CD14-positive monocyte (primary cell): Measurements from ENCODE around the gene SCARB2. TPM values are rescaled to one million over a fixed set of nuclear protein-coding genes. Genes with fewer than 3 reads are reported as not detected.

Experiments used
- DNase-seq, 3 donors: peaks; one replicate each; pipeline ENCODE4 v3.0.0-alpha.2; 2011 to 2022
- H2AFZ ChIP-seq: 2 replicates; pipeline ENCODE4 v1.6.0; 2012; ENCODE audit warnings: mild to moderate bottlenecking, low read depth, low read length, inconsistent platforms; ENCODE audit not compliant: insufficient read depth, poor library complexity, severe bottlenecking
- H3K27ac ChIP-seq, 2 donors: 1 replicate in 1 of 2; 2 replicates in 1 of 2; pipeline ENCODE4 v1.5.1; 2012 to 2013; ENCODE audit warnings: low read length in 2 of 2, control low read depth in 1 of 2, inconsistent platforms in 1 of 2, low read depth in 1 of 2, mild to moderate bottlenecking in 1 of 2
- H3K27me3 ChIP-seq, 2 donors: one replicate each; pipeline versions ENCODE4 v1.6.0 to v1.6.1; 2011 to 2013; ENCODE audit warnings: low read length in 2 of 2; ENCODE audit not compliant: control insufficient read depth in 2 of 2, insufficient read depth in 2 of 2
- H3K36me3 ChIP-seq, 2 donors: replicated peaks in 1 of 2; 1 replicate in 1 of 2; 2 replicates in 1 of 2; pipeline versions ENCODE4 v1.5.1 to v1.6.1; 2012 to 2013; ENCODE audit warnings: low read length in 2 of 2, control low read depth in 1 of 2, inconsistent platforms in 1 of 2, mild to moderate bottlenecking in 1 of 2; ENCODE audit not compliant: insufficient read depth in 2 of 2, control insufficient read depth in 1 of 2
- H3K4me1 ChIP-seq, 2 donors: 1 replicate in 1 of 2; 2 replicates in 1 of 2; pipeline versions ENCODE4 v1.5.1 to v1.6.1; 2012 to 2013; ENCODE audit warnings: low read length in 2 of 2, control low read depth in 1 of 2, inconsistent platforms in 1 of 2, mild to moderate bottlenecking in 1 of 2, moderate library complexity in 1 of 2; ENCODE audit not compliant: insufficient read depth in 2 of 2, control insufficient read depth in 1 of 2
- H3K4me2 ChIP-seq: replicated peaks from 2 replicates; pipeline ENCODE3; 2012; ENCODE audit warnings: low read length, moderate library complexity, mild to moderate bottlenecking; ENCODE audit not compliant: poor library complexity, severe bottlenecking; ENCODE audit errors: extremely low read depth
- H3K4me3 ChIP-seq, 3 experiments: fragments of 200-600 bp in 1 of 3; sonication (generic) in 1 of 3; replicated peaks in 1 of 3; 1 replicate in 2 of 3; 2 replicates in 1 of 3; pipeline ENCODE4 v1.5.1; 2011 to 2013; ENCODE audit warnings: low read length in 3 of 3, mild to moderate bottlenecking in 3 of 3, control low read depth in 2 of 3, low read depth in 2 of 3, inconsistent platforms in 1 of 3, moderate library complexity in 1 of 3
- H3K79me2 ChIP-seq: 2 replicates; pipeline ENCODE4 v1.6.0; 2012; ENCODE audit warnings: mild to moderate bottlenecking, control low read depth, inconsistent platforms, low read length, moderate library complexity; ENCODE audit not compliant: insufficient read depth
- H3K9ac ChIP-seq: 2 replicates; pipeline ENCODE4 v1.6.0; 2017; ENCODE audit warnings: low read length, mild to moderate bottlenecking; ENCODE audit not compliant: insufficient read depth, poor library complexity, severe bottlenecking
- H3K9me3 ChIP-seq, 2 donors: replicated peaks in 1 of 2; 1 replicate in 1 of 2; 2 replicates in 1 of 2; pipeline versions ENCODE4 v1.5.1 to v1.6.1; 2012 to 2013; ENCODE audit warnings: low read length in 2 of 2, control low read depth in 1 of 2; ENCODE audit not compliant: control insufficient read depth in 1 of 2, insufficient read depth in 1 of 2
- H4K20me1 ChIP-seq: 2 replicates; pipeline ENCODE4 v1.6.0; 2012; ENCODE audit warnings: mild to moderate bottlenecking, low read length, control low read depth, moderate library complexity; ENCODE audit not compliant: insufficient read depth
- H3K27ac Mint-ChIP-seq, 7 donors: one replicate each; pipeline ENCODE4 v1.8.0; 2020; ENCODE audit warnings: mild to moderate bottlenecking in 7 of 7, mixed read lengths in 7 of 7, moderate library complexity in 6 of 7, inconsistent platforms in 2 of 7
- H3K27me3 Mint-ChIP-seq, 3 donors: one replicate each; pipeline ENCODE4 v1.8.0; 2021 to 2022; ENCODE audit warnings: low read depth in 3 of 3, mild to moderate bottlenecking in 3 of 3, mixed read lengths in 3 of 3, moderate library complexity in 3 of 3, inconsistent platforms in 1 of 3
- H3K36me3 Mint-ChIP-seq, 2 donors: one replicate each; pipeline ENCODE4 v1.8.0; 2020; ENCODE audit warnings: mixed read lengths in 2 of 2, inconsistent platforms in 1 of 2, mild to moderate bottlenecking in 1 of 2
- H3K4me1 Mint-ChIP-seq: one replicate; pipeline ENCODE4 v1.8.0; 2020; ENCODE audit warnings: mild to moderate bottlenecking, mixed read lengths
- H3K4me3 Mint-ChIP-seq, 2 donors: one replicate each; pipeline ENCODE4 v1.8.0; 2020; ENCODE audit warnings: mild to moderate bottlenecking in 2 of 2, mixed read lengths in 2 of 2, moderate library complexity in 1 of 2
- H3K9me3 Mint-ChIP-seq, 7 donors: one replicate each; pipeline ENCODE4 v1.8.0; 2020 to 2022; ENCODE audit warnings: mixed read lengths in 7 of 7, mild to moderate bottlenecking in 6 of 7, moderate library complexity in 6 of 7, inconsistent platforms in 2 of 7
- WGBS: methylation state at CpG from one replicate; pipeline ENCODE4 v1.1.5; 2013; ENCODE audit warnings: missing lambda C conversion rate; ENCODE audit not compliant: insufficient coverage; 5-methylcytosine and 5-hydroxymethylcytosine counted together
- intact Hi-C, 2 donors: fragments of 100-400 bp; cut with micrococcal nuclease; formaldehyde crosslinking; loops; one replicate each; pipeline versions ENCODE4 v1.15.0 to v1.15.1; 2023
- polyA plus RNA-seq, 3 donors: library from polyadenylated mRNA; depleted of rRNA in 1 of 3; unstranded in 2 of 3; stranded (reverse) in 1 of 3; fragments of 300-500 nt in 2 of 3; fragments of >200 nt in 1 of 3; fragmentation: Illumina TruSeq in 2 of 3; gene quantifications; 1 replicate in 2 of 3; 2 replicates in 1 of 3; pipeline ENCODE4 v1.2.3, GENCODE V29; 2012 to 2021
- TF ChIP-seq, protein P1 (sequence below): fragments of 200-600 bp; IDR thresholded peaks from one replicate; pipeline ENCODE4 v1.8.0; 2022; ENCODE audit warnings: antibody characterized with exemption, mild to moderate bottlenecking

Gene SCARB2
- polyA plus RNA-seq, 3 donors = 36.8 to 73.0 (median 53.5) TPM

DNA sequence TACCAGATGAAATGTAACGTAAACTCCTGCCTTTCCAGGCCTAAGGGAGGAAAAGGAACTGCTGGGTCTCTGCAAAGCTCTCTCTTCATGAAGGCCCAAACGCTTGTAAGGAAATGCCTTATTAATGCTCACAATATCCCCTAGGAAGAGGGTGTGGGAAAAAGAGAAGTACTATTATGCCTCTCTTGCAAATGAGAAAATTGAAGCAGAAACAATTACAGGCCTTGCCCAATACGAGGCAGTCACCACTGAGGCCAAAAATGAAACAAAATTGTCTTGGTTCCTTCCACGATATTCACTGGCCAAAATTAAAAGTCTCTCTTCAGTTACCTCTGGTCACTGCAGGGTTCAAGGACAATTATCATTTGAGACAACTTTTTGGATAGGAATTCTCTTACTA is 3.2 kb downstream of the SCARB2 start:
- peaks cover 0 to 4% (median 0%) of the 10 kb centered on the region in 3 donors for H3K27me3 Mint-ChIP-seq
- Histone ChIP-seq H3K9me3 (no peaks in the 10 kb centered on the region), H2AFZ (peak overlapping the region; percentile 34), H3K79me2 (peaks cover 84% of the 10 kb centered on the region), H3K27ac (peak overlapping the region; percentile 8 to 98), H3K4me3 (peak overlapping the region; percentile 1 to 93 (median 39)), H3K4me1 (peaks cover 63 to 69% of the 10 kb centered on the region in 2 donors), H4K20me1 (peaks cover 63% of the 10 kb centered on the region), H3K27me3 (no peaks in the 10 kb centered on the region), H3K4me2 (peak overlapping the region; percentile 86), H3K9ac (peak overlapping the region; percentile 5), H3K36me3 (no peaks in the 10 kb centered on the region)
- intact Hi-C loops = loop anchor here (5.0 to 10.0 kb wide), 3 partner anchors 94 to 944 kb away; partner anchors contain the start of genes CCNG2 (in 1 of the 2), PPEF2 (in 1 of the 2) and STBD1 (in 1 of the 2)
- TF ChIP-seq, protein P1, sequence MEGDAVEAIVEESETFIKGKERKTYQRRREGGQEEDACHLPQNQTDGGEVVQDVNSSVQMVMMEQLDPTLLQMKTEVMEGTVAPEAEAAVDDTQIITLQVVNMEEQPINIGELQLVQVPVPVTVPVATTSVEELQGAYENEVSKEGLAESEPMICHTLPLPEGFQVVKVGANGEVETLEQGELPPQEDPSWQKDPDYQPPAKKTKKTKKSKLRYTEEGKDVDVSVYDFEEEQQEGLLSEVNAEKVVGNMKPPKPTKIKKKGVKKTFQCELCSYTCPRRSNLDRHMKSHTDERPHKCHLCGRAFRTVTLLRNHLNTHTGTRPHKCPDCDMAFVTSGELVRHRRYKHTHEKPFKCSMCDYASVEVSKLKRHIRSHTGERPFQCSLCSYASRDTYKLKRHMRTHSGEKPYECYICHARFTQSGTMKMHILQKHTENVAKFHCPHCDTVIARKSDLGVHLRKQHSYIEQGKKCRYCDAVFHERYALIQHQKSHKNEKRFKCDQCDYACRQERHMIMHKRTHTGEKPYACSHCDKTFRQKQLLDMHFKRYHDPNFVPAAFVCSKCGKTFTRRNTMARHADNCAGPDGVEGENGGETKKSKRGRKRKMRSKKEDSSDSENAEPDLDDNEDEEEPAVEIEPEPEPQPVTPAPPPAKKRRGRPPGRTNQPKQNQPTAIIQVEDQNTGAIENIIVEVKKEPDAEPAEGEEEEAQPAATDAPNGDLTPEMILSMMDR = no peak
- peaks cover 3 to 4% of the 10 kb centered on the region in 2 donors for H3K36me3 Mint-ChIP-seq
- peaks cover 0 to 2% (median 0%) of the 10 kb centered on the region in 7 donors for H3K9me3 Mint-ChIP-seq
- peak overlapping the region; percentile 82 to 97 (median 92) for H3K27ac Mint-ChIP-seq
- H3K4me3 Mint-ChIP-seq = peak overlapping the region; percentile 68 to 86
- WGBS = 0% methylated on average over 2 of the region's 4 CpGs
- peaks cover 74% of the 10 kb centered on the region for H3K4me1 Mint-ChIP-seq
- DNase-seq = peak in 2 of 3 donors; percentile 46 to 53

DNA sequence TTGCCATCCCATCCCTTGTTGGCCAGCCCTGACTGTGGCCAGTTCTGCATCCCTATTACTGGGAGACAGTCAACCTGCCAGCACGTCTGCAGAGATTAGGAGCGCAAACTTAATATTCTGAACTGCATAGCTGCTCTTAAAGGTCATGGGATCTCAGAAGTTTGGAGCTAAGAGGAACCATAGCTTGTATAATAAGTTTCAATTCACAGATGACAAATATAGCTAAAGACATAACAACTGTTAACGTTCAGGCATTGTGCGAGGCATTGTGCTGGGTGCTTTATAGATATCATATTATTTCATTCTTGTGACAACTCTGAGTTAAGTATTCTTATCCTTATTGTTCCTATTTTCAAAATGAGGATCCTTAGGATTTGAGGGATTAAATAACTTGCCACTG is 3.7 kb downstream of the SCARB2 start:
- Histone ChIP-seq H2AFZ (no peak overlapping the region), H3K27ac (peak overlapping the region; percentile 18 to 98), H3K4me2 (peak overlapping the region; percentile 86), H3K27me3 (no peaks in the 10 kb centered on the region), H3K4me3 (peak overlapping the region in 1 of 3 experiments; percentile 93), H4K20me1 (peaks cover 69% of the 10 kb centered on the region), H3K9me3 (no peaks in the 10 kb centered on the region), H3K4me1 (peaks cover 62 to 65% of the 10 kb centered on the region in 2 donors), H3K9ac (no peak overlapping the region), H3K36me3 (no peaks in the 10 kb centered on the region), H3K79me2 (peaks cover 86% of the 10 kb centered on the region)
- peak in 1 of 3 donors; percentile 41 for DNase-seq
- H3K9me3 Mint-ChIP-seq = peaks cover 0 to 2% (median 0%) of the 10 kb centered on the region in 7 donors
- peak overlapping the region; percentile 68 to 86 for H3K4me3 Mint-ChIP-seq
- H3K4me1 Mint-ChIP-seq = peaks cover 71% of the 10 kb centered on the region
- intact Hi-C loops = loop anchor here (5.0 to 10.0 kb wide), 3 partner anchors 95 to 945 kb away; partner anchors contain the start of genes CCNG2 (in 1 of the 2), PPEF2 (in 1 of the 2) and STBD1 (in 1 of the 2)
- peaks cover 3 to 4% of the 10 kb centered on the region in 2 donors for H3K36me3 Mint-ChIP-seq
- WGBS = 60% methylated on average over 1 of the region's 4 CpGs
- peaks cover 0 to 4% (median 0%) of the 10 kb centered on the region in 3 donors for H3K27me3 Mint-ChIP-seq
- peak overlapping the region; percentile 78 to 97 (median 92) for H3K27ac Mint-ChIP-seq
- TF ChIP-seq, protein P1 = no peak
